Panc1 (cell line): ENCODE data around the gene PSMD6. TPM values are rescaled to one million over a fixed set of nuclear protein-coding genes. Genes with fewer than 3 reads are reported as not detected.

Experiments used
- ATAC-seq: fragments of 200-7000 bp; cut with Tn5 transposase; 2 replicates; pipeline ENCODE4 v1.9.1; 2020; ENCODE audit warnings: mild to moderate bottlenecking, moderate library complexity
- BruUV-seq: library from RNA; stranded (reverse); fragments of 400-500 nt; replicated peaks from 2 replicates; lab custom pipeline; 2021; lab: Mats Ljungman, UMichigan
- CTCF ChIA-PET: fragments of 300-600 bp; sonication (Branson Sonifier 250); formaldehyde crosslinking; loops from one replicate; lab custom pipeline; 2022; ENCODE audit warnings: antibody characterized with exemption; lab: Charles Lee
- POLR2A ChIA-PET: fragments of 300-600 bp; sonication (Branson Sonifier 250); formaldehyde crosslinking; loops from one replicate; lab custom pipeline; 2022; ENCODE audit warnings: antibody characterized with exemption; lab: Charles Lee
- DNase-seq: peaks from one replicate; pipeline ENCODE4 v3.0.0-alpha.2; 2010; ENCODE audit warnings: low read depth, low spot score
- H3K27ac ChIP-seq: 2 replicates; pipeline ENCODE4 v1.5.1; 2011; ENCODE audit warnings: mild to moderate bottlenecking, low read length, inconsistent platforms
- H3K27me3 ChIP-seq: fragments of 200-500 bp; sonication (Bioruptor generic); 2 replicates; pipeline ENCODE4 v1.6.0; 2014; ENCODE audit warnings: low read length, inconsistent platforms; ENCODE audit not compliant: control insufficient read depth, insufficient read depth
- H3K36me3 ChIP-seq: fragments of 200-500 bp; sonication (Bioruptor generic); 2 replicates; pipeline ENCODE4 v1.5.1; 2014; ENCODE audit warnings: inconsistent platforms, mild to moderate bottlenecking, low read length, moderate library complexity; ENCODE audit not compliant: control insufficient read depth, insufficient read depth
- H3K4me1 ChIP-seq: 2 replicates; pipeline ENCODE4 v1.5.1; 2011; ENCODE audit warnings: inconsistent platforms, mild to moderate bottlenecking, low read length, moderate library complexity; ENCODE audit not compliant: control insufficient read depth, insufficient read depth
- H3K4me3 ChIP-seq, 2 experiments: 2 replicates each; pipeline ENCODE4 v1.5.1; 2011 to 2012; ENCODE audit warnings: low read depth in 2 of 2, low read length in 2 of 2, mild to moderate bottlenecking in 2 of 2, inconsistent platforms in 1 of 2, moderate library complexity in 1 of 2
- H3K9me3 ChIP-seq: fragments of 200-500 bp; sonication (Bioruptor generic); 2 replicates; pipeline ENCODE4 v1.5.1; 2014; ENCODE audit warnings: low read depth, mild to moderate bottlenecking, inconsistent platforms, low read length, moderate library complexity; ENCODE audit not compliant: control insufficient read depth, insufficient read depth
- POLR2AphosphoS5 ChIP-seq: IDR thresholded peaks from 2 replicates; pipeline ENCODE4 v1.6.1; 2012; ENCODE audit warnings: mild to moderate bottlenecking, low read depth, low read length, moderate library complexity
- SIN3A ChIP-seq: IDR thresholded peaks from 2 replicates; pipeline ENCODE4 v1.6.1; 2012; ENCODE audit warnings: low read depth, mild to moderate bottlenecking, low read length, moderate library complexity, borderline replicate concordance; ENCODE audit not compliant: insufficient read depth
- TCF7L2 ChIP-seq: IDR thresholded peaks from 2 replicates; pipeline ENCODE4 v1.6.1; 2011; ENCODE audit warnings: mild to moderate bottlenecking, low read depth, low read length, inconsistent platforms
- in situ Hi-C: cut with HindIII; loops from 2 replicates; pipeline ENCODE4 v1.10.0; 2016; ENCODE audit warnings: low sequenced_read_pairs, low pct_unique_long_range_greater_than_20kb
- intact Hi-C: fragments of 100-400 bp; cut with micrococcal nuclease; formaldehyde crosslinking; loops from one replicate; pipeline ENCODE4 v1.10.0; 2022; ENCODE audit not compliant: unreplicated experiment
- total RNA-seq: library from RNA; stranded (reverse); gene quantifications from one replicate; pipeline ENCODE4 v1.2.1, GENCODE V29; 2021; ENCODE audit not compliant: unreplicated experiment
- TF ChIP-seq, protein P1 (sequence below), 2 experiments: IDR thresholded peaks; 2 replicates each; pipeline ENCODE4 v1.6.1; 2011 to 2012; ENCODE audit warnings: low read depth in 2 of 2, control low read depth in 1 of 2, low read length in 1 of 2, mild to moderate bottlenecking in 1 of 2, moderate library complexity in 1 of 2; ENCODE audit not compliant: insufficient read depth in 1 of 2
- TF ChIP-seq, protein P2 (sequence below): fragments of 450-650 bp; IDR thresholded peaks from 2 replicates; pipeline ENCODE4 v1.5.1; 2017; ENCODE audit warnings: mild to moderate bottlenecking

PSMD6 gene
- total RNA-seq, 1 experiment from 2014 or later = 55.6 TPM

DNA sequence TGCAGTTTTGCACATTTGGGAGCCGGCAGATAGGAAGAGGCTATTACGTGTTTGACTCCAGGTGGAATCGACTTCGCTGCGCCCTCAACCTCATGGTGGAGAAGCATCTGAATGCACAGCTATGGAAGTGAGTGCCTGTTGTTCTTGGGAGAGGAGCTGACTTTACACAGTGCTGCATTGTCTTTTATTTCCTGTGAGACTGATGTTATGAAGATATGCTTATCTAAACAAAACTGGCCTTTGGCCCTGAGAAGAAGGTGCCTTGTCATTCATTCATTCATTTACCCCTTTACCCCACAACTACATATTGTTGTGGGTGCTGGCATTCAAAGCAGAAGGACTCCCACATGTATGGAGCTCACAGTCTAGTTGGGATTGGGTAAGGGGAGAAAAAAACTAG is 32.6 kb downstream of the PSMD6 start:
- intact Hi-C loops (no loop called here), in situ Hi-C loops (no loop called here)
- ATAC-seq (no peak), DNase-seq (no peak)
- Histone ChIP-seq H3K4me3 (no peak overlapping the region), H3K27me3 (no peaks in the 10 kb centered on the region), H3K36me3 (peaks cover 13% of the 10 kb centered on the region), H3K27ac (no peak overlapping the region), H3K4me1 (no peaks in the 10 kb centered on the region), H3K9me3 (no peaks in the 10 kb centered on the region)
- ChIA-PET CTCF (no interaction called here), POLR2A (interaction anchor here (0.8 kb wide), 1 partner anchor 16 kb away, joined by 12 read pairs; no protein-coding TSS in a partner anchor)
- BruUV-seq = no TSS peak
- TF ChIP-seq SIN3A (no peak), TCF7L2 (no peak), POLR2AphosphoS5 (no peak)
- TF ChIP-seq, protein P1, sequence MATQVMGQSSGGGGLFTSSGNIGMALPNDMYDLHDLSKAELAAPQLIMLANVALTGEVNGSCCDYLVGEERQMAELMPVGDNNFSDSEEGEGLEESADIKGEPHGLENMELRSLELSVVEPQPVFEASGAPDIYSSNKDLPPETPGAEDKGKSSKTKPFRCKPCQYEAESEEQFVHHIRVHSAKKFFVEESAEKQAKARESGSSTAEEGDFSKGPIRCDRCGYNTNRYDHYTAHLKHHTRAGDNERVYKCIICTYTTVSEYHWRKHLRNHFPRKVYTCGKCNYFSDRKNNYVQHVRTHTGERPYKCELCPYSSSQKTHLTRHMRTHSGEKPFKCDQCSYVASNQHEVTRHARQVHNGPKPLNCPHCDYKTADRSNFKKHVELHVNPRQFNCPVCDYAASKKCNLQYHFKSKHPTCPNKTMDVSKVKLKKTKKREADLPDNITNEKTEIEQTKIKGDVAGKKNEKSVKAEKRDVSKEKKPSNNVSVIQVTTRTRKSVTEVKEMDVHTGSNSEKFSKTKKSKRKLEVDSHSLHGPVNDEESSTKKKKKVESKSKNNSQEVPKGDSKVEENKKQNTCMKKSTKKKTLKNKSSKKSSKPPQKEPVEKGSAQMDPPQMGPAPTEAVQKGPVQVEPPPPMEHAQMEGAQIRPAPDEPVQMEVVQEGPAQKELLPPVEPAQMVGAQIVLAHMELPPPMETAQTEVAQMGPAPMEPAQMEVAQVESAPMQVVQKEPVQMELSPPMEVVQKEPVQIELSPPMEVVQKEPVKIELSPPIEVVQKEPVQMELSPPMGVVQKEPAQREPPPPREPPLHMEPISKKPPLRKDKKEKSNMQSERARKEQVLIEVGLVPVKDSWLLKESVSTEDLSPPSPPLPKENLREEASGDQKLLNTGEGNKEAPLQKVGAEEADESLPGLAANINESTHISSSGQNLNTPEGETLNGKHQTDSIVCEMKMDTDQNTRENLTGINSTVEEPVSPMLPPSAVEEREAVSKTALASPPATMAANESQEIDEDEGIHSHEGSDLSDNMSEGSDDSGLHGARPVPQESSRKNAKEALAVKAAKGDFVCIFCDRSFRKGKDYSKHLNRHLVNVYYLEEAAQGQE (IDR thresholded peaks at IDR 0.05; ENCODE audit: insufficient read depth in 1 of 2, low read depth in 2 of 2, low read length in 1 of 2) = no peak
- TF ChIP-seq, protein P2, sequence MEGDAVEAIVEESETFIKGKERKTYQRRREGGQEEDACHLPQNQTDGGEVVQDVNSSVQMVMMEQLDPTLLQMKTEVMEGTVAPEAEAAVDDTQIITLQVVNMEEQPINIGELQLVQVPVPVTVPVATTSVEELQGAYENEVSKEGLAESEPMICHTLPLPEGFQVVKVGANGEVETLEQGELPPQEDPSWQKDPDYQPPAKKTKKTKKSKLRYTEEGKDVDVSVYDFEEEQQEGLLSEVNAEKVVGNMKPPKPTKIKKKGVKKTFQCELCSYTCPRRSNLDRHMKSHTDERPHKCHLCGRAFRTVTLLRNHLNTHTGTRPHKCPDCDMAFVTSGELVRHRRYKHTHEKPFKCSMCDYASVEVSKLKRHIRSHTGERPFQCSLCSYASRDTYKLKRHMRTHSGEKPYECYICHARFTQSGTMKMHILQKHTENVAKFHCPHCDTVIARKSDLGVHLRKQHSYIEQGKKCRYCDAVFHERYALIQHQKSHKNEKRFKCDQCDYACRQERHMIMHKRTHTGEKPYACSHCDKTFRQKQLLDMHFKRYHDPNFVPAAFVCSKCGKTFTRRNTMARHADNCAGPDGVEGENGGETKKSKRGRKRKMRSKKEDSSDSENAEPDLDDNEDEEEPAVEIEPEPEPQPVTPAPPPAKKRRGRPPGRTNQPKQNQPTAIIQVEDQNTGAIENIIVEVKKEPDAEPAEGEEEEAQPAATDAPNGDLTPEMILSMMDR = no peak

DNA sequence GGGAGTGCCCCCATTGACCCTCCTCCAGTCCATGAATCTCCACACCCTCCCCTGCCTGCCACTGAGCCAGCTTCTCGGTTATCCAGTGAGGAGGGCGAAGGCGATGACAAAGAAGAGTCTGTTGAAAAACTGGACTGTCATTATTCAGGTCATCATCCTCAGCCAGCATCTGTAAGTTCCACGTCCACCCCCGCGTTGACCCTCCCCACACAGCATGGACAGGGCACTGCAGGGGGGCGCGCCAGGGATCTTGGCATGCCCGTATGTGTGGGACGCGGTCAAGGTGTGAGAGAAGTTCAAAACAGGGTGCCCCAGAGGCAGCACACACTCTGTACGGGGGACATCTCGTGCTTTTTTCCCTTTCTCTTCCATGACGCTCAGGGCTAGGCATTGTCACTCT is 33.1 kb downstream of the PSMD6 start:
- ATAC-seq = no peak
- Histone ChIP-seq H3K27ac (no peak overlapping the region), H3K36me3 (peaks cover 13% of the 10 kb centered on the region), H3K4me1 (no peaks in the 10 kb centered on the region), H3K4me3 (no peak overlapping the region), H3K27me3 (no peaks in the 10 kb centered on the region), H3K9me3 (no peaks in the 10 kb centered on the region)
- no peak for DNase-seq
- ChIA-PET POLR2A (no interaction called here), CTCF (no interaction called here)
- no peak for TF ChIP-seq SIN3A
- TF ChIP-seq TCF7L2 = no peak
- TF ChIP-seq, protein P2 = no peak
- no peak for TF ChIP-seq POLR2AphosphoS5
- intact Hi-C loops (no loop called here), in situ Hi-C loops (no loop called here)
- BruUV-seq = no TSS peak
